Mucosa of gallbladder (tissue), 1 donor: ENCODE results near the gene SMARCA1. TPM values are rescaled to one million over a fixed set of nuclear protein-coding genes. Genes with fewer than 3 reads are reported as not detected.

ENCODE experiments used
- DNase-seq: peaks from one replicate; pipeline ENCODE4 v3.0.0-alpha.2; 2020; ENCODE audit warnings: low spot score
- total RNA-seq: library from RNA; stranded (reverse); gene quantifications from one replicate; pipeline ENCODE4 v1.2.1, GENCODE V29; 2021
- donor health status: DM: no; HTN: no; CAD: no.

The SMARCA1 gene
- total RNA-seq, 1 donor from 2014 or later: 28.8 TPM

DNA sequence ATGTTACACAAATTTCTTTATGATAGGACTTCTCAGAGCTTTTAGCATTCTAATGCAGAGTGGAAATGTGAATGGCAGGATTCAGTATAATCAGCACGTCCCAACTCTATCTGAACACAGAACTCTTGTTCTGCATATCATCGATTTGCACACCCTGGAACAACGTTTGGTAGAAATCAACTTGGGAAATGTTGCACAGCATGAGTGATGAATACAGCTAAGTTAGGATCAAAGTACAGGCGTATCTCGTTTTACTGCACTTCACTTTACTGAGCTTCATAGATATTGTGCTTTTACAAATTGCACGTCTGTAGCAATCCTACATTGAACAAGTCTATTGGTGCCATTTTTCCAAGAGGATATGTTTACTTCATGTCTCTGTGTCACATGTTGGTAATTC, 70.8 kb downstream of the SMARCA1 start:
- DNase-seq: no peak

DNA sequence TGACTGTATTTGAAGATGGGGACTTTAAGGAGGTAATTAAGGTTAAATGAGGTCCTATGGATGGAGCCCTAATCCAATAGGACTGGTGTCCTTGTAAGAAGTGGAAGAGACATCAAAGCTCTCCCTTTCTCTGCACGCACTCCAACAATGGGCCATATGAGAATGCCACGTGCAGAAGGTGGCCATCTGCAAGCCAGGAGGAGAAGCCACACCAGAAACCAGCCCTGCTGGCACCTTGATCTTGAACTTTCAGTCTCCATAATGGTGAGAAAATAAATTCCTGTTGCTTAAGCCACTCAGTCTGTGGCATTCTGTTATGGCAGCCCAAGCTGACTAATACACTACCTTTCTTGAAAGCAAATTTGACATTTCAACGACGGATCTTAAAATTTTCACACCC, 73.2 kb downstream of the SMARCA1 start:
- DNase-seq: no peak

DNA sequence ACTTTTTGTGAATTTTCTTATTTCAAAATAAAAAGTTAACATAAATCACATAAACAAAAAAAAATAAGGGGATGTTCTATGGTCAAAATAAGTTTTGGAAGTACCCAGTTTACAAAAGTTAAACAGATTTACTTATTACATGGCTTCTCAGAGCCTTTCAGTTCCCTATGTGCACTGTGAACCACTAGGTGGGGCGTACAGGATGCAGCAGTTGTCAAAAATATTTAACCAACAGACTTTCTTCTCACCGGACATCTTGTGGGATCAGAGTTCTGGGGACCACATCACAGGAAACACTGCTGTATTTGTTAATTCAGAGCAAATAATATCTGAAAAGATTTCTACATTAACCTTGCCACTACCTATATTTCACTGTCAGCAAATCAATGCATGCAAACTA, 74.1 kb downstream of the SMARCA1 start:
- no peak for DNase-seq

DNA sequence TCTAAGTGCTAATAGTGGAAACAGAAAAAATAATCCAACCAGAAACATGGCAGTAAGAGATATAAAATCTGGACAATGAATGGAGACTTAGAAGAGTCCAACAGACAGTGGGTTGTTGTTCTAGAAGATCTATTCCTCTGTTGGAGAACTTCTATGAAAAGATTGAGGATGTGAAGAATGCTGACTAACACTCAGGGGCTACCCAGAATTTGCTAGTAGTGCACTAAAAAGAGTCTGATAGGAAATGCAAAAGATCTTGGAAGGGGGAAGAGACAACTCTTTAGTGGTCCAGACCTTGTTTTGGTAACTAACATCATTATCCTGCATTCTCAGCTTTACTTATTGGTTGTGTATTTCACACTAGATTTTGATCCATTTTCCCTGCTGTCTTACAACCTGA, 77.9 kb downstream of the SMARCA1 start:
- no peak for DNase-seq

DNA sequence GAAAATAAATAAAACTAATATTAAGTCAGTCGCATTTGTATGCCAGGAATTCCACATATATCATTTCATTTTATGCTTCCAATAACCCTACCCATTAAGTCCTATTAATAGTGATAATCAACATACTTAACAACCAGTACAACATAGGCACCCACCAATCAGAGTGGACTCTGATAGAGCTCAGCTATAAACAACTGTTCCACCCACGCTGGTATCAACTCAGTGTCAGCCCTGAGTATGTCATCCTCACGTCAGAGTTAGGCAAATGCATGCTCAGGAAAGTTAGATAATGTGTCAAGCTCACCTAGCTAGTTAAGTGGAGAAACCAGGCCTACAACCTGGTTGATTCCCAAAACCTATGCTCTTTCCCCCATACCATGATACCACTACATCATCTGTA, 89.3 kb downstream of the SMARCA1 start:
- DNase-seq: no peak

DNA sequence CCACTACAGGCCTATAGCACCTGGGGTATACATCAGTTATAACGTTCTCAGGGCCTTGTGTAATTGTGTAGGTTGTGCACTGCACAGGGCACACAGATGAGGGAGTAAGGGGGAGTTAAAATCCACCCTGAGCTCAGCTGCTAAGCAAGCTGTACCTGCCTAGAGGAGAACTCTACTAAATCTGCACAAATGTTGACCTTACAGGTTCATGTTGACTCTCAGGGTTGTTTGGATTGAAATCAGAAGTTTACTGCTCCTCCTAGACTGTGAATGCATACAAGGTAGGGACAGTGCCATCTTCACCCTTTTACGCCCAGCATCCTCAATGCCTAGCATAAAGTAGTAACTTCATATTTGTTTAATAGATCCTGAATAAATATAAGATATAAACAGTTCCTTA, 89.8 kb downstream of the SMARCA1 start:
- DNase-seq: no peak

DNA sequence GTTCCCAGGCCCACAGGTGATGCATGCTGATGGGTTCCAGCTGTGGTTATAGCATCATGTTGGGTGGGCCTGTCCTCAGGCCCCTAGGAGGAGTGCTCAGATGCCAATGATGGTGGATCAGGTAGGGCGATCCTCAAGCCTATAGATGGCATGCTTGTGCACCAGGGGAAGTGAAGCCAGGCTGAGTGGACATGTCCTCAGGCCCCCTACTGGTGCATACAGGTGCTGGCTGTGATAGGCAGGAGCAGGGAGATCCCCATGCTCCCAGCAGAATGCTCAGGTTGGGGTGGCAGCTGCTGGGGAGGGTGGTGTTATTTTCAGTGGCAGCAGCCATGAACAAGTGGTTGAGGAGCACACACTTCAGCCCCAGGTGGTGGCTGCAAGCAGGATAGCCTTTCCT, 96.0 kb downstream of the SMARCA1 start:
- no peak for DNase-seq

DNA sequence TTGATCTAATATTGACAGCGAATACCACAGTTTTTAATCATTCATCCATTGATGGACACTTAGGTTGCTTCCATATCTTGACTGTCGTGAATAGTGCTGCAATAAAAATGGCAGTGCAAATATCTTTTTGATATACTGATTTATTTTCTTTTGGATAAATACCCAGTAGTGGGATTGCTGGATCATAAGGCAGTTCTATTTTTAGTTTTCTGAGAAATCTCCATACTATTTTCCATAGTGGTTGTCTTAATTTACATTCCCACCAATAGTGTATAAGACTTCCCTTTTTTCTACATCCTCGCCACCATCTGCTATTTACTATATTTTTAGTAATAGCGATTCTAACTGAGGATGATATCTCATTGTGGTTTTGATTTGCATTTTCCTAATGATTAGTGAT, 100.1 kb downstream of the SMARCA1 start:
- no peak for DNase-seq

DNA sequence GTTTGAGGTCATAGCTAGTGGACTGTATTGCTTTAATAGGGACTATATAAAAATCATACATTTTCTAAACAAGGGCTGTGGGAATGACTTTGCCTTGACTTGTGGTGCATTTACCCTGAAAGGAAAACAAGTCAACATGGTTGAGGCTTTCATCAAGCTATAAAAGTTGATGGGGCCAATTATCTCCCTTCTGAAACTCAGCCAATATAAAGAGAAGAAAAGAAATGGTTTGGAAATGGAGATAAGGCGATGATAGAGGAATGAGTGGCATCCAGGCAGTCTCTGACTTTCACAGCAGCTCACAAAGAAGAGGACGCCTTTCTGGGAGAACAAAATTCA, 118.7 kb downstream of the SMARCA1 start:
- no peak for DNase-seq

DNA sequence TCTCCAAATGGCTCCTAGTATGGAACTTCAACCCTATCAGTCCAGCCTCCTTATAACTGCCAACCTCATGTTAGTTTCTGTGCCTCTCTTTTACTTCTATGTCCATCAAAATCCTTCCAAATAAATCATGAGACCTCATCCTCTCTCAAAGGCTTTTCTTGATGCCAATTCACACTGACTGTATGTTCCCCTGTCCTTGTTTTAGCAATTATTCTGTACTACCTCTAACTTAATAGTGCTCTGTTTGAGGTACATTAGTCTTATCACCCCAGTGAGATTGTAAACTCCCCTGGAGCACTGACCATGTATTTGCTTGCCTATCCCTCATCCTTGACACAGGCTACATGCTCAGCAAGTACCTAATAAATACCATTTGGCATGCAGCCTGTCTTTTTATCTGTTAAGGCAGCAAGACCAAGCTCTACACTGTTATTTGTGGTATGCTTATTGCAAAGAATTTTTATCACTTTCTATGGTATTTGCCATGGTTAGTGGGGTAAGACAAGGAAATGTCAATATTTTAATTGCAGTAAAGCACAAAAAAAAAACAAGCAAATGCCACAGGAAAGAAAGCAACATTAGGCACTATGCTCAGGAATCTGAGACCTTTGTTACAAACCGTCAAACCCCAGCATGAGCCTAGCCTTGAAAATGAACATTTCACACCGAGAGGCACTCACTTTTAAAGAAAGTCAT, 119.2 kb downstream of the SMARCA1 start:
- DNase-seq: no peak

Other genes with a start within 250 kb of the SMARCA1 start
- gene OCRL, start 16.8 kb upstream of the SMARCA1 start, total RNA-seq: 30.3 TPM
- gene APLN, start 131.5 kb upstream of the SMARCA1 start, total RNA-seq: 0.20 TPM
- gene XPNPEP2, start 215.5 kb upstream of the SMARCA1 start, total RNA-seq: 2.0 TPM